A673 (cell line): ENCODE results near the gene RPS6KC1.

Experiments used
- CTCF ChIP-seq: fragments of 300-800, 200-600 bp; sonication (generic); conservative IDR thresholded peaks from 2 replicates; pipeline ENCODE4 v1.5.1; 2017; ENCODE audit warnings: low read depth, mild to moderate bottlenecking, antibody characterized with exemption, low read length, moderate library complexity, mixed read lengths
- EZH2 ChIP-seq: fragments of 200-600 bp; sonication (generic); IDR thresholded peaks from 2 replicates; pipeline ENCODE4 v1.6.1; 2017; ENCODE audit warnings: borderline replicate concordance, low read depth, mild to moderate bottlenecking, mixed read lengths, antibody characterized with exemption, low read length; ENCODE audit not compliant: poor library complexity, severe bottlenecking

DNA sequence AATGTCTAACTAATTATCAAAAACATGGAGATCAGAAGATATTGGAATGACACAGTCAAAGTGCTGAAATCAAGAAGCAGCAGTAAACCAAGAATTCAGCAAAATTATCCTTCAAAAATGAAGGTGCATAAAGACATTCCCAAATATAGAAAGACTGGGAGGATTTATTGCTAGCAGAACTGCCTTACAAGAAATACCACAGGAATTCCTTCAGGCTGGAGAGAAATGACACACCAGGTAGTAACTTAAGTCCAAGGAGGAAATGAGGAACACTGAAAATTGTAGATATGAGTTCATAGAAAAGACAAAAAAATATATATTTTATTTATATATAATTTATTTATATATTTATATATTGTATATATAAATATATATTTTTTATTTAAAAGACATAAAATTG is 217.2 kb downstream of the RPS6KC1 start:
- TF ChIP-seq EZH2 (no peak), CTCF (no peak)
